Mesenchymal stem cell (in vitro differentiated cells and primary cell): Measurements from ENCODE around the gene WDR81.
"Not testable (repeated sequence)": the region's sequence is repeated elsewhere in the genome, so short reads cannot be mapped to it uniquely, and the experiment has no call there.

Experiments
- DNase-seq: peaks from one replicate; pipeline ENCODE4 v3.0.0-alpha.2; 2013
- H2AFZ ChIP-seq: one replicate; pipeline ENCODE4 v1.6.1; 2013; ENCODE audit warnings: low read depth, mild to moderate bottlenecking, control low read depth, inconsistent platforms, low read length, moderate library complexity
- H2AK5ac ChIP-seq: 2 replicates; pipeline ENCODE4 v1.6.1; 2013; ENCODE audit warnings: low read length, moderate library complexity, mild to moderate bottlenecking, inconsistent platforms; ENCODE audit not compliant: severe bottlenecking
- H2BK120ac ChIP-seq: one replicate; pipeline ENCODE4 v1.6.1; 2013; ENCODE audit warnings: low read depth, mild to moderate bottlenecking, inconsistent platforms, low read length, moderate library complexity
- H2BK12ac ChIP-seq, 2 experiments: one replicate each; pipeline ENCODE4 v1.6.1; 2013; ENCODE audit warnings: inconsistent platforms in 2 of 2, low read length in 2 of 2, mild to moderate bottlenecking in 2 of 2, moderate library complexity in 2 of 2, control low read depth in 1 of 2
- H2BK15ac ChIP-seq: one replicate; pipeline ENCODE4 v1.6.1; 2013; ENCODE audit warnings: mild to moderate bottlenecking, low read depth, inconsistent platforms; ENCODE audit not compliant: poor library complexity, severe bottlenecking
- H2BK5ac ChIP-seq: 2 replicates; pipeline ENCODE4 v1.6.1; 2013; ENCODE audit warnings: low read depth, mild to moderate bottlenecking, low read length, control low read depth, inconsistent platforms; ENCODE audit not compliant: poor library complexity, severe bottlenecking
- H3K14ac ChIP-seq, 2 experiments: one replicate each; pipeline ENCODE4 v1.6.1; 2013; ENCODE audit warnings: inconsistent platforms in 2 of 2, low read length in 2 of 2, control low read depth in 1 of 2, mild to moderate bottlenecking in 1 of 2, moderate library complexity in 1 of 2
- H3K18ac ChIP-seq, 2 experiments: one replicate each; pipeline ENCODE4 v1.6.1; 2013; ENCODE audit warnings: inconsistent platforms in 2 of 2, low read length in 2 of 2, control low read depth in 1 of 2, low read depth in 1 of 2, mild to moderate bottlenecking in 1 of 2
- H3K23ac ChIP-seq, 2 experiments: one replicate each; pipeline ENCODE4 v1.6.1; 2013; ENCODE audit warnings: inconsistent platforms in 2 of 2, low read length in 2 of 2, mild to moderate bottlenecking in 2 of 2, moderate library complexity in 2 of 2, control low read depth in 1 of 2
- H3K27ac ChIP-seq: 2 replicates; pipeline ENCODE4 v1.5.1; 2013; ENCODE audit warnings: mild to moderate bottlenecking, moderate library complexity, low read length, control low read depth, inconsistent platforms; ENCODE audit not compliant: poor library complexity, severe bottlenecking
- H3K27me3 ChIP-seq, 2 experiments: 2 replicates each; pipeline versions ENCODE4 v1.6.1 to v1.7.0; 2013; ENCODE audit warnings: low read length in 2 of 2, mild to moderate bottlenecking in 2 of 2, moderate library complexity in 2 of 2, control low read depth in 1 of 2, inconsistent platforms in 1 of 2; ENCODE audit not compliant: control insufficient read depth in 1 of 2, insufficient read depth in 1 of 2
- H3K36me3 ChIP-seq, 2 experiments: 2 replicates each; pipeline versions ENCODE4 v1.6.1 to v1.7.0; 2013; ENCODE audit warnings: low read length in 2 of 2, control low read depth in 1 of 2, inconsistent platforms in 1 of 2, low read depth in 1 of 2, mild to moderate bottlenecking in 1 of 2; ENCODE audit not compliant: insufficient read depth in 2 of 2, control insufficient read depth in 1 of 2
- H3K4ac ChIP-seq, 2 experiments: one replicate each; pipeline ENCODE4 v1.6.1; 2013; ENCODE audit warnings: inconsistent platforms in 2 of 2, low read length in 2 of 2, mild to moderate bottlenecking in 2 of 2, moderate library complexity in 2 of 2, control low read depth in 1 of 2, low read depth in 1 of 2
- H3K4me1 ChIP-seq: 2 replicates; pipeline ENCODE4 v1.6.1; 2013; ENCODE audit warnings: low read depth, low read length, control low read depth; ENCODE audit not compliant: control insufficient read depth, insufficient read depth
- H3K4me2 ChIP-seq: 2 replicates; pipeline ENCODE4 v1.6.1; 2013; ENCODE audit warnings: low read length, mild to moderate bottlenecking, inconsistent platforms; ENCODE audit not compliant: poor library complexity, severe bottlenecking
- H3K4me3 ChIP-seq, 2 experiments: 2 replicates each; pipeline versions ENCODE4 v1.5.1 to v1.7.0; 2013; ENCODE audit warnings: low read length in 2 of 2, mild to moderate bottlenecking in 2 of 2, control low read depth in 1 of 2, low read depth in 1 of 2; ENCODE audit not compliant: insufficient read depth in 1 of 2
- H3K79me1 ChIP-seq: replicated peaks from 2 replicates; pipeline ENCODE4 v1.6.1; 2013; ENCODE audit warnings: mild to moderate bottlenecking, control low read depth, low read length, inconsistent platforms; ENCODE audit not compliant: poor library complexity, severe bottlenecking
- H3K9ac ChIP-seq: 2 replicates; pipeline ENCODE4 v1.7.0; 2013; ENCODE audit warnings: mild to moderate bottlenecking, low read length, moderate library complexity
- H3K9me3 ChIP-seq: 2 replicates; pipeline ENCODE4 v1.7.0; 2013; ENCODE audit warnings: mild to moderate bottlenecking, low read length; ENCODE audit not compliant: control insufficient read depth
- H4K8ac ChIP-seq: one replicate; pipeline ENCODE4 v1.6.1; 2013; ENCODE audit warnings: inconsistent platforms, mild to moderate bottlenecking, low read length, moderate library complexity
- H4K91ac ChIP-seq: one replicate; pipeline ENCODE4 v1.6.1; 2013; ENCODE audit warnings: mild to moderate bottlenecking, low read length, inconsistent platforms
- WGBS: methylation state at CpG from one replicate; pipeline ENCODE4 v1.1.7; 2013; ENCODE audit warnings: mixed read lengths; 5-methylcytosine and 5-hydroxymethylcytosine counted together

WDR81 gene

GRCh38 chr17:1705004-1705403 is 19.5 kb upstream of the WDR81 start:
- WGBS = 88% methylated on average over 7 of the region's 7 CpGs
- H3K9me3 ChIP-seq = no peaks in the 10 kb centered on the region
- no peak overlapping the region for H2BK120ac ChIP-seq
- H2BK15ac ChIP-seq = no peak overlapping the region
- peaks cover 5 to 14% of the 10 kb centered on the region in 2 experiments for H3K36me3 ChIP-seq
- H2AFZ ChIP-seq = no peak overlapping the region
- H3K23ac ChIP-seq = no peak overlapping the region
- no peaks in the 10 kb centered on the region for H3K27me3 ChIP-seq
- no peak overlapping the region for H2AK5ac ChIP-seq
- no peaks in the 10 kb centered on the region for H3K79me1 ChIP-seq
- H4K8ac ChIP-seq = no peak overlapping the region
- H2BK12ac ChIP-seq = no peak overlapping the region
- no peak overlapping the region for H3K4ac ChIP-seq
- H3K14ac ChIP-seq = no peak overlapping the region
- no peak overlapping the region for H3K27ac ChIP-seq
- H3K9ac ChIP-seq = no peak overlapping the region
- no peak overlapping the region for H3K4me3 ChIP-seq
- no peak overlapping the region for H2BK5ac ChIP-seq
- no peak overlapping the region for H4K91ac ChIP-seq
- H3K18ac ChIP-seq = no peak overlapping the region
- DNase-seq = no peak
- H3K4me1 ChIP-seq = peaks cover 9% of the 10 kb centered on the region
- H3K4me2 ChIP-seq = no peak overlapping the region

- Histone ChIP-seq H3K79me1 (no peaks in the 10 kb centered on the region), H3K4me2 (no peak overlapping the region), H2AFZ (no peak overlapping the region), H3K9ac (no peak overlapping the region), H3K18ac (no peak overlapping the region), H2BK15ac (no peak overlapping the region), H4K8ac (no peak overlapping the region), H4K91ac (no peak overlapping the region), H2AK5ac (no peak overlapping the region), H2BK5ac (no peak overlapping the region), H3K4me1 (peaks cover 18% of the 10 kb centered on the region), H3K27me3 (no peaks in the 10 kb centered on the region), H3K36me3 (peaks cover 17 to 23% of the 10 kb centered on the region in 2 experiments), H3K27ac (no peak overlapping the region), H3K14ac (no peak overlapping the region), H3K4me3 (no peak overlapping the region), H3K23ac (no peak overlapping the region), H2BK120ac (no peak overlapping the region), H3K9me3 (no peaks in the 10 kb centered on the region), H3K4ac (no peak overlapping the region), H2BK12ac (no peak overlapping the region)
- 94% methylated on average over 5 of the region's 5 CpGs for WGBS
- no peak for DNase-seq
Observed at GRCh38 chr17:1707107-1707506, 17.4 kb upstream of the WDR81 start.

GRCh38 chr17:1708791-1709346 is 15.6 kb upstream of the WDR81 start:
- not testable (repeated sequence) for H2AFZ ChIP-seq, H3K27me3 ChIP-seq, H2BK15ac ChIP-seq, H3K27ac ChIP-seq, H2BK120ac ChIP-seq, H3K4me3 ChIP-seq, H3K9me3 ChIP-seq, H3K14ac ChIP-seq, H4K8ac ChIP-seq, H2AK5ac ChIP-seq, H3K18ac ChIP-seq, H3K4ac ChIP-seq, H3K79me1 ChIP-seq, H4K91ac ChIP-seq, H2BK5ac ChIP-seq, H3K9ac ChIP-seq, DNase-seq, H3K23ac ChIP-seq, H3K4me2 ChIP-seq
- peaks cover 35 to 40% of the 10 kb centered on the region in 2 experiments for H3K36me3 ChIP-seq
- WGBS = over 99% methylated on average over 10 of the region's 10 CpGs
- peaks cover 34% of the 10 kb centered on the region for H3K4me1 ChIP-seq
- peak overlapping the region in 1 of 2 experiments; percentile 10 for H2BK12ac ChIP-seq

GRCh38 chr17:1709403-1709951 is 15.0 kb upstream of the WDR81 start:
- Histone ChIP-seq H3K9me3 (no peaks in the 10 kb centered on the region), H3K27ac (no peak overlapping the region), H2BK5ac (no peak overlapping the region), H2AK5ac (no peak overlapping the region), H3K36me3 (peaks cover 39 to 46% of the 10 kb centered on the region in 2 experiments), H2BK15ac (no peak overlapping the region), H3K4me3 (peak overlapping the region; percentile 68 to 77), H2BK120ac (peak overlapping the region; percentile 92), H3K4me2 (peak overlapping the region; percentile 96), H3K9ac (peak overlapping the region; percentile 93), H4K91ac (no peak overlapping the region), H3K4me1 (peaks cover 37% of the 10 kb centered on the region), H3K79me1 (no peaks in the 10 kb centered on the region), H3K4ac (no peak overlapping the region), H2AFZ (no peak overlapping the region), H3K18ac (peak overlapping the region in 1 of 2 experiments; percentile 49), H3K27me3 (no peaks in the 10 kb centered on the region), H3K23ac (no peak overlapping the region), H3K14ac (no peak overlapping the region), H2BK12ac (no peak overlapping the region), H4K8ac (peak overlapping the region; percentile 45)
- DNase-seq = peak; percentile 68
- WGBS = 10% methylated on average over 7 of the region's 16 CpGs
